HuH-7 (cell line): ENCODE results near the gene OR2F1.

Experiments
- DNase-seq: peaks from one replicate; pipeline ENCODE4 v3.0.0; 2011; ENCODE audit warnings: low spot score

OR2F1 gene

DNA sequence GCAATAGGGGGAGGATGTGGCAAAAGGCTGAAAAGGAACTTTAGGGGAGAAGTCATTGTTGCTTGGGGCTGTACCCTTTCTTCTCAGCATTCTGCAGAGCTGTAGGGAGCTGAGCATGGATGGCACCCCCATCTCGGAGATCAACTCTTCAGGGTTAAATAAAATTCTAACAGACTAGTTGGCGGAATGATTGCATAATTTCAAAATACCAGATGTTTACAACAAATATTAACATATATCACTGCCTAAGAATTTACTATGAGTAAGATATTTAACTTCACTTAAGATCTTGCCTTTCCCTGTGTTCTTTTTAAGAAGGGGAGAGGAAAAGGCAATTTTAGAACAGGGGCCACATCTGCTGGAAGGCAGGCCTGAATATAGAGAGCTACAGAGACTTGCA, 509 bp upstream of the OR2F1 start:
- no peak for DNase-seq

- no peak for DNase-seq
Observed at GRCh38 chr7:143958781-143959180, 4.1 kb downstream of the OR2F1 start.

- DNase-seq = no peak
Observed at GRCh38 chr7:143960813-143961610, 6.4 kb downstream of the OR2F1 start.

DNA sequence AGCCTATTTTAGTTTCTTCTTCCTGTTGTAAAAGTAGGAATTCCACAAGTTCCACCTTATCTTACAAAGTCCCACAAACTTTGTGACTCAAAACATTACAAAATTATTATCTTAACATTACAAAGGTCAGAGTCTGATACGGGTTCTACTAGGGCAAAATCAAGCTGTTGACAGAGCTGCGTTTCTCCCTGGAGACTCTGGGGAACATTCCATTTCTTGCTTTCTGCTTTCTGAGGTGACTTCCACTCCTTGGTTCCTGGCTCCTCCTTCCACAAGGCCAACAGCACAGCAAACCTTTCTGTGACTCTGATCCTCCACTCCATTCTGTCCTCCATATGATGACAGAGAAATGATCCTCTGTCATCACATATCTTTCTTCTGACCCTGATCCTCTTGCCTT, 10.6 kb downstream of the OR2F1 start:
- peak; percentile 42 for DNase-seq

- no peak for DNase-seq
Observed at GRCh38 chr7:143967398-143967797, 12.8 kb downstream of the OR2F1 start.

GRCh38 chr7:143973870-143974416, 19.3 kb downstream of the OR2F1 start:
- no peak for DNase-seq

DNA sequence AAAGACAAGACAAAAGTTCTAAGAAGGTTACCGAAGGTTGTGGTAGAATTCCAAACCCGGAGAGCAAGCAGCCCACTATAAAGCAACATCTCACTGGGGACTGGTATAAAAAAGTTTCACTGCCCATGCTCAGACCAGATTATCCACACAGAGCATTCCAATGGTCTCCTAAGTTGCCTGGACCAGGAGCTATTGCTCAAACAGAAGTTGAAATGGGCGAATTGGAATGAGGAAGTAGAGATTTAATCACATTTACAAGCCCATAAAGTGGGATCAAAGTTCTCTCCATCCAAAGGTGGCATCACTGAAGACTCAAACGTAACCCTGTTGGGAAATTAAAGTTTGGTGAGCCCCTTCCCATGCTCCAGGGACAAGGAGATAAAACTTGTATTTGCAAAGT, 19.8 kb downstream of the OR2F1 start:
- peak; percentile 82 for DNase-seq

DNA sequence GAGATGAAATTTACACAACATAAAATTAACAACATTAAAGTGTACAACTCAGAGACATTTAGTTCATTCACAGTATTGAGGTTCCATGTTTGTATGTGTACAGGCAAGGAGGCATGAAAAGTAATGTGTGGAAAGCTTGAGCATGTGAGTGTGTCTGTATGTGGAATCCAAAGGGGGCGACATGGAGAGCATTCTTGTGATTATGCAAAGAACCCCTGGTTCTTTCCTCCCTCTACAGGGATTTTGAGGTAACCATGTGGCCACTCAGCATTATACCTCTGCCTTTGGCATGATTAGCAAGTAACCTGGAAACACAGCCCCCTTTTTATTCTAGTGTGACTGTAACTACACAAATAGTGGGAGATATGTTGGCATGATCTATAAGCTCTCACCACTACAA, 21.0 kb downstream of the OR2F1 start:
- no peak for DNase-seq

DNA sequence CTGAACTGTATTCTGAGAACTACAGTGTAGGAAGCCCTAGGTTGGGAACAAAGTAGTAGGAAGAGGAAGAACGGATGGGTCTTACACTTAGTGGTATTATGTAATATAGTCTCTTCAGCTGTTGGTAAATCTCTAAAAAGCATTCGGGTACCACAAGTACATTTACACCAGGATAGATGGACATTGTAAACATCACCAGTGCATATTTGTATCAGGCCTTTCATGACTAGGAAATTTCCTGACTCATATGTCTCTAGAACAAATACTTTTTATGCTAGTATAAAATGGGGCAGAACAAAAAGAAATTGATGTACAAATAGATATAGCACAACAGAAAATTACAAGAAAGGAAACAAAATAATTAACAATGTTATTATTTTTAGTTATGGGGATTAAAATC, 23.9 kb downstream of the OR2F1 start:
- DNase-seq = no peak

DNA sequence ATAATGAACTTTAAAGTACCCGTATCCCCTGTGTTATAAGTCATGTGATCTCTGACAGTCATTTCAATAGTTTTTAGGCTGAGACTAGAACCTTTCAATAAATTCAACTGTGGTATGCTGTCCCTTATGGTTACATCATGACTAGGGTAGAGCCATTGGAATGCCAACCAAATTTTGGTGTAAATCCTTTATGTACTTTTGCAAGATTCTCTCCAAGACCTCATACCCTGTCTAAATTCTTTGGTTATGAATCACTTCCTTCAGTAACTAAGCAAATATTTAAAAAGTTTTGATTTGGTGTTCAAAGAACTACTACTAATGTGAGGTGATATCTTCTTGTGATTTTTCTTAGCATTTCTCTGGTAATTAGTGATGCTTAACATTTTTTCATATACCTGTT, 24.7 kb downstream of the OR2F1 start:
- DNase-seq = no peak

DNA sequence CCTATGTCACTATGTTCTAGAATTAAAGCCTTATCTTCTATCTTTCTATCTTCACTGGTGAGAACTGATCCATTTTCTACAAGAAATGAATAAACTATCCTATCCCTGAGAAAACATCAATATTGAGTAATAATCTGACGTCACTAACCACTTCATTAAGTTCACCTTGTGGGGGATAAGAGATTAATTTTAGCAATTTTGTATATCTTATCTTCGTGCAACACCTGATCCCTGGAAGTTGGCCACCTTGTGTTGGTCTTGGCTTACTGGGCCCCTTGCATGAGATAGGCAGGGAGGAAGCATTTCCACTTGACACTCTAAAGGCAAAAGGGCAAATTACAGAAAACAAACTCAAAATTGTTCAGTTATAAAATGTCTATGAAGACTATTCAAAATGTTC, 25.4 kb downstream of the OR2F1 start:
- DNase-seq = no peak

GRCh38 chr7:143980746-143981510, 26.3 kb downstream of the OR2F1 start:
- no peak for DNase-seq

DNA sequence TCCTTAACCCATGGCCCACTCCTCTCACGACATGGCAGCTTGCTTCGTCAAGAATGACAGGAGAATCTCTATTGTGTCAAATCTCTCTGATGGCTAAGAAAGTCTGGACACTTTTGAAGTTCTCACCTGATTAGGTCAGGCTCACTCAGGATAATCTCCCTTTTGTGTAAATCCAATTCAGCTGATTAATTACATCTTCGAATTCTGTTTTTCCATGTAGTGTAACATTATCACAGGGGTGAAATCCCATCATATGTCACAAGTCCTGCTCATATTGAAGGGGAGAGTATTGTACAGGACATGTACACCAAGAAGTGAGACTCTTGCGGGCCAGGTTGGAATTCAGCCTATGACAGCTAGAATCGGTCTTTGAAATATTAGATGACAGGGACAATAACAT, 29.3 kb downstream of the OR2F1 start:
- no peak for DNase-seq

GRCh38 chr7:143987513-143987912, 32.9 kb downstream of the OR2F1 start:
- DNase-seq = no peak

GRCh38 chr7:143988976-143989745, 34.5 kb downstream of the OR2F1 start:
- no peak for DNase-seq

GRCh38 chr7:143992670-143993069, 38.0 kb downstream of the OR2F1 start:
- DNase-seq = no peak

GRCh38 chr7:143993924-143994323, 39.3 kb downstream of the OR2F1 start:
- DNase-seq = no peak

DNA sequence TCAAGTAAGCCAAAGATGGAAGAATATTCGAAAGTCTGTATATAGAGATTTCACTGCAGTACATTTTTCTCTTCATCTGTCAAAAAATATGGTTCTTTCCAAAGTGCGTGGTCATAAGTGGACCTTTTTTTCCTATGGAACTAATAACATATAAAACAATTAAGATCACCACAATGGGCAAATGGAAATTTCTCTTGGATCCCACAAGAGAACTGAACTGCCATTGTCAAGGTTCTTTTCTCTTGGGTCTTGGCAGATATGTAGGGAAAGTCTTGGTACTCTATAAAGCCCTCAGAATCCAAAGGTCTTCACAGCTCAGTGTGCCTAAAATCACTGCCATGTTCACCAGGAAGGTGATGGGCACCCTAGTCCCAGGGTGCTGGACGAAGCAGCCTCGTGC, 45.4 kb downstream of the OR2F1 start, which contains the start of gene OR6B1:
Gene OR6B1 (plus strand): TSS at position 301 of the 400 bp plus-strand sequence. CDS start 3,677 bp downstream, outside the sequence.
- no peak for DNase-seq

GRCh38 chr7:144001543-144001942, 46.9 kb downstream of the OR2F1 start:
- no peak for DNase-seq

DNA sequence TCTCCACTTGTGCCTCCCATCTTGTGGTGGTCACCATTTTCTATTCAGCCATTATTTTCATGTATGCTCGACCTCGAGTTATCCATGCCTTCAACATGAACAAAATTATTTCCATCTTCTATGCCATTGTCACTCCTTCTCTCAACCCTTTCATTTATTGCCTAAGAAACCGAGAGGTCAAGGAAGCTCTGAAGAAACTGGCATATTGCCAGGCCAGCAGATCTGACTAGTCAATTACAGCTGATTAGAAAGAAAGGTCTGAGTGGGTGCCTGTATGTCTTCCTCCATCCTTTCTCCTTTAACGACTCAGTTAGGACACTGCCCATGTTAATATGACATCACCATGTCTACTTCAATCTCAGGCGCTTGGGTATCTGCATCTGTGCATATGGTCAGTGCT, 50.1 kb downstream of the OR2F1 start:
- DNase-seq = no peak

DNA sequence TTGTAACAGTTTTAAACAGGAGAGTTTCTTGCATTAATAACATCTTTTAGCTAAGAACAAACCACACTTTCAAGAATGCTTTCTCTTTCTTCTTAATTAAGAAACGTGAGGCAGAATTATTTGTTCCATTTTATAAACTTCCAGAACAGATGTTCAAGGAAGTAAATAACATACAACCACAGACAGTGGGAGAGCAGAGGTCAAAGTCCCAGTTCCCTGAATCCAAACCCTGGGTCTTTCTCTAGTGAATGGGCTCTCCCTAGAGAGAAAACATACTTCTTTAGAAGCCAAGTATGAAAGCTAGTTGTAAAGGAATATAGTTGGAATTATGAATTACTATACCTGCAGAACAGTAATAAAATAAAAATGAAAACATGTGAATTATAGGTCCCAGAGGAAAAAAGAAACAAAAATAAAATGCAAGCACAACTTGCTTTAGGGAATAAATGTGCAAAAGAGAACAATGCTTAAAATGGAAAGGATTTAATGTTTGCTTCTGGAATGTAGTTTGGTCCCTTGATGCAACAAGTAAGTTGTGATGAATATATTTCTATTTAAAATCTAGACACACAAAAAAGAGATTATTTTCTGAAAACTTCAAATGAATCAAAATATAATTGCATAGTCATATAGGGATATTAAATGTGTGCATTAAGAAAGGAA, 51.5 kb downstream of the OR2F1 start:
- peak; percentile 40 for DNase-seq

GRCh38 chr7:144006692-144007042, 52.0 kb downstream of the OR2F1 start:
- DNase-seq = no peak
